Prostate gland (tissue), 2 donors: ENCODE data around the gene SNX32. TPM values are rescaled to one million over a fixed set of nuclear protein-coding genes. Genes with fewer than 3 reads are reported as not detected.
A peak's percentile ranks its signal among the peaks of the same experiment; 100 is the strongest.

Experiments
- DNase-seq: peaks from one replicate; pipeline ENCODE4 v3.0.0-alpha.2; 2019; ENCODE audit warnings: low spot score
- H3K27ac ChIP-seq, 2 donors: fragments of 200-600 bp; sonication (generic); 2 replicates each; pipeline ENCODE4 v1.5.1; 2017 to 2019
- H3K27me3 ChIP-seq: fragments of 200-600 bp; sonication (generic); replicated peaks from 2 replicates; pipeline ENCODE4 v1.5.1; 2019; ENCODE audit not compliant: insufficient read depth
- H3K36me3 ChIP-seq, 2 donors: fragments of 200-600 bp; sonication (generic); 1 replicate in 1 of 2; 2 replicates in 1 of 2; pipeline versions ENCODE4 v1.5.1 to v1.8.1; 2017 to 2019
- H3K4me1 ChIP-seq: fragments of 200-600 bp; sonication (generic); replicated peaks from 2 replicates; pipeline ENCODE4 v1.5.1; 2019
- H3K4me3 ChIP-seq, 2 donors: fragments of 200-600 bp; sonication (generic); 2 replicates each; pipeline ENCODE4 v1.5.1; 2017 to 2019
- H3K9me3 ChIP-seq: fragments of 200-600 bp; sonication (generic); 2 replicates; pipeline ENCODE4 v1.5.1; 2017
- CTCF ChIP-seq, 4 experiments: fragments of 200-600 bp in 2 of 4; fragments of 450-650 bp in 2 of 4; sonication (generic) in 2 of 4; IDR thresholded peaks; 1 replicate in 3 of 4; 2 replicates in 1 of 4; pipeline ENCODE4 v1.5.1; 2016 to 2019; ENCODE audit warnings: antibody characterized with exemption in 4 of 4, mild to moderate bottlenecking in 2 of 4, moderate library complexity in 2 of 4
- POLR2A ChIP-seq: fragments of 450-650 bp; IDR thresholded peaks from one replicate; pipeline ENCODE4 v1.6.1; 2016; ENCODE audit warnings: antibody characterized with exemption, mild to moderate bottlenecking
- POLR2AphosphoS5 ChIP-seq: sonication (generic); formaldehyde crosslinking; IDR thresholded peaks from one replicate; pipeline ENCODE4 v1.6.1; 2017; ENCODE audit warnings: antibody characterized with exemption
- WGBS: methylation state at CpG from one replicate; pipeline ENCODE4 v1.1.5; 2018; 5-methylcytosine and 5-hydroxymethylcytosine counted together
- intact Hi-C: fragments of 100-400 bp; cut with DNase I; formaldehyde crosslinking; loops from one replicate; pipeline ENCODE4 v1.14.2; 2022
- total RNA-seq, 2 donors: library from RNA; depleted of rRNA; stranded (reverse); fragments of >200 nt; gene quantifications; one replicate each; pipeline ENCODE4 v1.1.0, GENCODE V29; 2016

The SNX32 gene
- total RNA-seq, 2 donors from 2014 or later: 0.91 TPM; not detected in 1

DNA sequence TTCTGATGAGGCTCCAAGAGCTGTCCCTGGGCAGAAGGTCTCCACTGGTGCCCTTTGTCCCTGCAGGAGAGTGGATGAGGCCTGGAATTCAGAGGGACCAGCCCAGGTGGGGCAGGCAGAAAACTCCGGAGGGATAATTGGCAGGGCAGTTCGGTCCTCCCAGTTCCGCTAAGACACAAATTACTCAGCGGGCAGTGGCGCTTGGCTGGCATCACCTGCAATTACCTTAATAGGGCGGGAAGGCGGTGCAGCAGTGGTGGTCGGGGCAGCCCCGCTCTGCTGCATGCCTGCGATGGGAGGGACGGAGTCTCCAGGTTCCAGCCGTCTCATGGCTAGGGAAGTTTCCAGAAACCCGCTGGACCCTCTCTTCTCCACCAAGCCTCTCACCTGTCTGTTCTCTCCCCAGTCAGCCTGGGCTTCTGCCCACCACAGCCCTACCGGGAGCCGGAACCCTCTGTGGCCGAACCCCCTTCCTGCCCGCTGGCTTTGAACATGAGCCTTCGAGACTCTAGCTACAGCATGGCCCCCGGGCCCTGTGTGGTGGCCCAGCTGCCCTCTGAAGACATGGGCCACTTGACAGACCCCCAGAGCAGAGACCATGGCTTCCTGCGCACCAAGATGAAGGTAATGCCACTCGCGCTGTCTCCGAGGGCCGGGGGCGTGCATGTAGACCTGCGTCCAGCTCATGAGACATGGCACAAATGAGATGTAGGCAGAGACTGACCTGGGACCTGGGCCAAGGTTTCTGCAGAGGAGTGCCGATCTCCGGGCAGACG lies 40.0 kb upstream of the SNX32 start:
- H3K4me1 ChIP-seq: peaks cover 13% of the 10 kb centered on the region
- WGBS: 80% methylated on average over 26 of the region's 29 CpGs
- H3K27ac ChIP-seq: no peak overlapping the region

DNA sequence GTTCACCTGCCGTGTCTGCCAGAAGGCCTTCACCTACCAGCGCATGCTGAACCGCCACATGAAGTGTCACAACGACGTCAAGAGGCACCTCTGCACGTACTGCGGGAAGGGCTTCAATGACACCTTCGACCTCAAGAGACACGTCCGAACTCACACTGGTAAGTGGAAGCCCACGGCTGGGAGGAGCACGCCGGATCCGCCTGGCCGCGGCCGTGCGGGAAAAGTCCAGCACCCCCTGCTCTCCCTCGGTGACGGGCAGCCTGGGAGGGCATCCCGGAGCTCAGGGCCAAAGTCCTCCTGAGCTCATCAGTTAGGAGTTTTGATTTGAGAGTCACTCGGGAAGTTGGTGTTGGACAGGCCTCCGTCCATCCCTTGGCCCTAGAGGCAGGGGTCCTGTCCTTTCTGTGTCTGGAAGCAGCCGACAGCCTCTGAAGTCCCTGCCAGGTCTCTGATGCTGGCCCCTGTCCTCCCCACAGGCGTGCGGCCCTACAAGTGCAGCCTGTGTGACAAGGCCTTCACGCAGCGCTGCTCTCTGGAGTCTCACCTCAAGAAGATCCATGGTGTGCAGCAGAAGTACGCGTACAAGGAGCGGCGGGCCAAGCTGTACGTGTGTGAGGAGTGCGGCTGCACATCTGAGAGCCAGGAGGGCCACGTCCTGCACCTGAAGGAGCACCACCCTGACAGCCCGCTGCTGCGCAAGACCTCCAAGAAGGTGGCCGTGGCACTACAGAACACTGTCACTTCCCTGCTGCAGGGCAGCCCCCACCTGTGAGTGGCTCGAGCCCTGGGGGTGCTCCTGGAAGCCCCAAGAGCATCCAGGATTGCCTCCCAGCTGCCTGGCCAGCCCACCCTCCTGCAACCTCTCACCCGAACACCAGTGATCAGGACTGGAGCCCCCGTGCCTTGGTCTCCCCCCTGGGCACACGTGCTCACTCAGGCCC lies 38.9 kb upstream of the SNX32 start:
- DNase-seq: no peak
- Histone ChIP-seq H3K4me3 (no peak overlapping the region), H3K27me3 (no peaks in the 10 kb centered on the region), H3K27ac (no peak overlapping the region), H3K36me3 (no peaks in the 10 kb centered on the region), H3K9me3 (no peaks in the 10 kb centered on the region), H3K4me1 (peaks cover 13% of the 10 kb centered on the region)
- 90% methylated on average over 42 of the region's 42 CpGs for WGBS
- no peak for TF ChIP-seq CTCF (IDR thresholded peaks at IDR 0.05)
- TF ChIP-seq POLR2A: no peak
- TF ChIP-seq POLR2AphosphoS5: no peak
- intact Hi-C loops: no loop called here

More for the DNA sequence above, 40.0 kb upstream of the SNX32 start:
- TF ChIP-seq CTCF (IDR thresholded peaks at IDR 0.05): no peak
- TF ChIP-seq POLR2AphosphoS5: no peak
- TF ChIP-seq POLR2A: no peak
- Histone ChIP-seq H3K27me3 (no peaks in the 10 kb centered on the region), H3K9me3 (no peaks in the 10 kb centered on the region), H3K4me3 (no peak overlapping the region), H3K36me3 (no peaks in the 10 kb centered on the region)
- intact Hi-C loops: no loop called here
- DNase-seq: no peak

DNA sequence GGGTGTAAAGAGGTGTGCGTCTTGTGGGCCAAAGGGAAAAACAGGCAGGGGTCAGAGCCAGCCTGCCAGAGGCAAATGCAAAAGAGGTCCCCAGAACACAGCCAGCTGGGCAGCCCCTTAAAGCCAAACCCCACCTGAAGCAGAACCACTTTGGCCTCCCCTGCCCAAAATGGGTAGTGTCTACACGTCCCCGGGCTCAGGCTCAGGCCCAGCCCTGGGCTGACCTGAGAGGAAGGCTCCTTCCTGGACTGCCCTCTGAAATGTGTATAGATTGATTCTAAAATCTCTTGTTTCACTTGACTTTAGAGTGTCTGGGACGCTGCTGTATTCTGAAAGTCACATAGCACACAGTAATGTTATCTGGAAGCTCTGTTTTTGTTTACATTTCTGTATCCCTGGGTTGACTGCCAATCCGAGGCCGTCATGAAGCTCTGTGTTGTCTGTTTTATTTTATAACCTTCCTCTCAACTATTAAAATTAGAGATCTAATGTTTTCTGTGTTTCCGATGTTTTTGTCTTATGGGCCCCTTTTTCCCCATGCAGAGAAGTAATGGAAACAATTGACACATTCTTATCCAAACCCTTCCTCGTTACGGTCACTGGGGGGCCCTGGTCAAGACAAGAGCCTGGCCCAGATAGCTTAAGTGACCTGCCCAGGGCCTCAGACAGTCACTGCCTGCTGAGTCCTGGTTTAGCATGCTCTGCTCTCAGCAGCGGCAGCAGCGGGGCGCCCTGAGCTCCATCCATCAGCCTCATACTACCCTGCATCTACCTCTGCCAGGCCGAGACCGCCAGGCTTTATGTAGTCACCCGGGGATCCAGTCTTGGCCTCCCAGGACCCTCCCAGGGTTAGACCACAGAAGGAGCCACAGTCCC lies 36.8 kb upstream of the SNX32 start:
- no peak overlapping the region for H3K4me3 ChIP-seq
- H3K27ac ChIP-seq: no peak overlapping the region
- H3K9me3 ChIP-seq: no peaks in the 10 kb centered on the region
- no peaks in the 10 kb centered on the region for H3K27me3 ChIP-seq
- no peak for TF ChIP-seq CTCF (IDR thresholded peaks at IDR 0.05)
- TF ChIP-seq POLR2AphosphoS5: peak; percentile 15
- 69% methylated on average over 15 of the region's 15 CpGs for WGBS
- DNase-seq: no peak
- H3K36me3 ChIP-seq: no peaks in the 10 kb centered on the region
- H3K4me1 ChIP-seq: peaks cover 1% of the 10 kb centered on the region
- intact Hi-C loops: no loop called here

DNA sequence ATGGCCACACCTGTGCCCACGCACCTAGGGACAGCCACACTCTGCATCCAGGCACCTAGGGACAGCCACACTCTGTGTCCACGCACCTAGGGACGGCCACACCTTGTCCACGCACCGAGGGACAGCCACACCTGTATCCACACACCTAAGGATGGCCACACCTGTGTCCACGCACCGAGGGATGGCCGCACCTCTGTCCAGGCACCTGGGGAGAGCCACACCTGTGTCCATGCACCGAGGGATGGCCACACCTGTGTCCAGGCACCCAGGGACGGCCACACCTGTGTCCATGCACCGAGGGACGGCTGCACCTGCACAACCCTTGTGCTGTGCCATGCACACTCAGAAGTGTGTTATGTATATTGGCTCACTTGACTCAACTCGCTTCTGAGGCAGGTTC lies 36.1 kb upstream of the SNX32 start:
- Histone ChIP-seq H3K4me1 (no peaks in the 10 kb centered on the region), H3K27me3 (no peaks in the 10 kb centered on the region), H3K9me3 (no peaks in the 10 kb centered on the region), H3K27ac (no peak overlapping the region), H3K4me3 (no peak overlapping the region), H3K36me3 (no peaks in the 10 kb centered on the region)
- WGBS: 89% methylated on average over 11 of the region's 13 CpGs
- no peak for DNase-seq
- intact Hi-C loops: no loop called here
- TF ChIP-seq POLR2A (no peak), CTCF (IDR thresholded peaks at IDR 0.05) (no peak), POLR2AphosphoS5 (no peak)
